Activated CD8-positive, alpha-beta memory T cell treated with anti-CD3 and anti-CD28 coated beads, Interleukin-2, amount 50 U/mL, for 1 hour (primary cell): ENCODE data around the gene COG3.

Source experiments
- DNase-seq: peaks from one replicate; pipeline ENCODE4 v3.0.0-alpha.2; 2020; ENCODE audit errors: extremely low read depth

COG3 gene

GRCh38 chr13:45545686-45546409 is 81.1 kb downstream of the COG3 start:
- no peak for DNase-seq

DNA sequence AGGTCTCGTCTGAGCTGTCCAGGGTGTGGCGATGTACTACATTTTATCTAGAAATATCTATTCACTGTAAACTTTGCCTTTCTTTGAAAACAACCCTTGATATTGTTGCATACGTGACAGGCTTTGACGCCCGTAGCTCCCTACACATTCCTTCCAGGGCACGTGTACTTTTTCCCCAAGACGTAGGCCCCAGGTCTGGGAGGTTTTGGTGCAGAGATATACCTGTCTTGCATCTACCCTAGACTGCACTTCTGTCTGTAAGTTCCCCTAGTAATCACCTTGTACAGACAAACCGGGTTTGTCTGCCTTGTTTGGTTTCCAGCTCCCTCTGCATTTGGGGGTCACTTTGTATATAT is 81.6 kb downstream of the COG3 start:
- DNase-seq, result no peak

- DNase-seq, result no peak
These were observed 83.5 kb downstream of the COG3 start for GRCh38 chr13:45548281-45548680.

GRCh38 chr13:45554604-45555109 is 89.9 kb downstream of the COG3 start:
- no peak for DNase-seq

GRCh38 chr13:45564133-45564776 is 99.5 kb downstream of the COG3 start:
- no peak for DNase-seq

- DNase-seq, result no peak
These were observed 100.6 kb downstream of the COG3 start for GRCh38 chr13:45565331-45565730.

- no peak for DNase-seq
These were observed 110.5 kb downstream of the COG3 start for GRCh38 chr13:45575146-45575829.

- DNase-seq, result no peak
These were observed 111.1 kb downstream of the COG3 start for GRCh38 chr13:45575830-45576180.

DNA sequence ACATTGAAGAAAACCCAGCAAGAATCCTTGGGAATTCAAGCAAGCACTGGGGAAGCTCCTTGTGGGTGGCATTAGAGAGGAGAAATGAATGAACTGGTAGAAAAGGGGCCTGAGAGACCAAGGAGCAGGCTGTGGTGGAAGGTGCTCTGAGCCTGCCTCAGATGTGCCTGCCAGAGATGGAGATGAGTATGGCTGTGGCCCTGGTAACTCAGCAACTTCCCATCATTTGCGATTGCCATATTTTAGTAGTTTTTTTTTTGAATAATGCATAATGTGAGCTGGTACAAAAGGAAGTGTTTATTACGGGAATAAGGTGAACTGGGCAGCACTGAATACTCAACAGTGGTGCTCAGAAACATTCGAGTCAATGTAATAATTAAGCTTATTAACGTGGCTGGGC is 111.7 kb downstream of the COG3 start:
- no peak for DNase-seq

DNA sequence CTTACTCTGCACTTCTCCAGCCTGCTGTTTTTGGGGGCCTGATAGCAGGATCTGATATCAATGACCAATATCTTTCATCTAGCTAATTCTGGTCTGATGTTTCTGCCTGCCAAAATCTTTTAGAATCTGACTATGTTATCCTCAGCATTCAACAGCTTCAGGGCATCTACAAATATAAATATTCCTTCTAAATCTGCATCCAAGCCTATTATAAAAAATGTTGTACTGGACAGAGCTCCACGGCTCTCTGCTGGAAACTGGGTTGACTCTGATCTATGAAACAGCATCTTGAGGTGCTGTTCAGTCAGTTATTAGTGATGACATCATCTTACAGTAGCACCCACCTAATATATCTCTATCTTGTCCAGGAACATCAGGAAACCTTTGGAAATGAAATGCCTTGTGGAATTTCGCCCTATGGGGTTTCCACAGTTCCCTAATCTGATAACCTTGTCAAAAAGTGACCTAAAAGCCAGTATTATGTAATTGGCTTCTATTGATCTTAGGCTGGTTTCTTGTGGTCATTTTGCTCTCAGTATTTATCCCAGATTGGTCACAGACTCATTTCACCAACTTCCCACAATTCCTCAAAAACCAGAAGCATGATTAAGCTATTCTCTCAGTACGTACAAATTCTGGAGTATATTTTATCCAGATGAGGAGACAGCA is 117.8 kb downstream of the COG3 start:
- DNase-seq, result no peak

DNA sequence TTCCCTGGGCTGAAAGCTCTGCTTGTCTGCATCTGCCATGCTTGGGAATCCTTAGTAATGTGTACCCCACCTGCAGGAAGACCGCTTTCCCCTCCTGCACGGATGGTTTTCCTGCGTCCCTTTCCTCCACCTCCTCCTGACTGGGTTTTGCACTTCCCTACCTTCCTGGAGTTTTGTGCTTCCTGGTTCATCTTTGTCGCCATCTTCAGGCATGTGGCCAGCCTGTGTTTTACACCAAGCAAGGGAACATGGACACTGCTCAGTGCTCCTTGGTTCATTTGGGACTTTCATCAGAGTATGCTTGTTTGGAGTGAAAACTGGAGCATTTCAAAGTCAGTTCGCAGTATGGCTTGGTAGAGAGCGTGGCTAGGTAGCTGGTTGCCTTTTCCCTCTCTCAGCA is 120.1 kb downstream of the COG3 start:
- DNase-seq, result no peak
